Measurements from ENCODE around the gene EGR2.

DNA sequence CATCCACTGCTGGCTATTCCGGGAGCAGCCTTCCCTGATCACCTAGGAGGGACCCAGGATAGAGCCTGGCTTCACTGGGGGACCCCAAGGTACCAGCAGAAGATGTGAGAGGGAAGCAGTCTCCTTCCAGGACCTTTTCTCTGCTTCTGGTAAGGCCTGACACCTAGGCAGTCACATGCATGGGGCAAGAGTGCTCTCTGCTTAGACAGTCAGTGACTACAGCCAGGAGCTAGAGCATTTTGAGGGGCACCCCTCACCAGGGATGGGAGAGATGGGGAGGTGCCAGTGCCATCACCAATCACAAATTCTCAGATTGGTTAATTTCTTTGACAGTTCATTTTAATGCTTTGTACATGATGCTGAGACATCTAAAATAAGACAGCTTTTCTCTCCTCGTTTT, 25.6 kb downstream of the EGR2 start:
- TF ChIP-seq, protein P1, sequence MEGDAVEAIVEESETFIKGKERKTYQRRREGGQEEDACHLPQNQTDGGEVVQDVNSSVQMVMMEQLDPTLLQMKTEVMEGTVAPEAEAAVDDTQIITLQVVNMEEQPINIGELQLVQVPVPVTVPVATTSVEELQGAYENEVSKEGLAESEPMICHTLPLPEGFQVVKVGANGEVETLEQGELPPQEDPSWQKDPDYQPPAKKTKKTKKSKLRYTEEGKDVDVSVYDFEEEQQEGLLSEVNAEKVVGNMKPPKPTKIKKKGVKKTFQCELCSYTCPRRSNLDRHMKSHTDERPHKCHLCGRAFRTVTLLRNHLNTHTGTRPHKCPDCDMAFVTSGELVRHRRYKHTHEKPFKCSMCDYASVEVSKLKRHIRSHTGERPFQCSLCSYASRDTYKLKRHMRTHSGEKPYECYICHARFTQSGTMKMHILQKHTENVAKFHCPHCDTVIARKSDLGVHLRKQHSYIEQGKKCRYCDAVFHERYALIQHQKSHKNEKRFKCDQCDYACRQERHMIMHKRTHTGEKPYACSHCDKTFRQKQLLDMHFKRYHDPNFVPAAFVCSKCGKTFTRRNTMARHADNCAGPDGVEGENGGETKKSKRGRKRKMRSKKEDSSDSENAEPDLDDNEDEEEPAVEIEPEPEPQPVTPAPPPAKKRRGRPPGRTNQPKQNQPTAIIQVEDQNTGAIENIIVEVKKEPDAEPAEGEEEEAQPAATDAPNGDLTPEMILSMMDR (IDR thresholded peaks at IDR 0.05; ENCODE audit: insufficient read depth, low read depth, low read length), result no peak
- TF ChIP-seq EZH2 (IDR thresholded peaks at IDR 0.05; ENCODE audit: insufficient read depth, low read length), result no peak
